Muscle of arm (tissue), 12 donors: ENCODE measurements around the gene TNXB. TPM values are rescaled to one million over a fixed set of nuclear protein-coding genes. Genes with fewer than 3 reads are reported as not detected.
"Not testable (repeated sequence)": the region's sequence is repeated elsewhere in the genome, so short reads cannot be mapped to it uniquely, and the experiment has no call there.

ENCODE experiments used
- DNase-seq: peaks from one replicate; pipeline ENCODE4 v3.0.0-alpha.2; 2013
- polyA plus RNA-seq, 12 donors: library from polyadenylated mRNA; unstranded; fragments of 120-200 nt; gene quantifications; one replicate each; pipeline ENCODE4 v1.2.1, GENCODE V29; 2013; ENCODE audit not compliant: insufficient read length in 12 of 12

The TNXB gene
- polyA plus RNA-seq, 12 donors, result 76.2 to 208 (median 119) TPM; not detected in 1

DNA sequence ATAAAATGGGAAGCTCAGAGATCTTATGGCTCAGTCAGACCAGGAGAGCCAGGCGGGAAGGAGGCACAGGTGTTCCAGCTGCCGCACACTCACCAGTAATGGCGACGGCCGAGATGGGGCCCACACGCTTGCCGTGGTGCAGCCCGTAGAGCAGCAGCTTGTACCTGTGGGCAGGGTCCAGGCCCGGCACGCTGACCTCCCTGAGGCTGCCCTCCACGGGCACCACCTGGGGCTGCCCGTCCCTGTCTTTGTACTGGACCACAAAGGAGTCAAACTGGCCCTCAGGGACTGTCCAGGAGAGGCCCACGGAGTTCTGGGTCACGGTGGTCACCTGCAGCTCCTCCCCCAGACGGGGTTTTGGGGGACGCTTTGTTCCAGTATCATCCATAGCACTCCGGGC, 39.7 kb downstream of the TNXB start:
- no peak for DNase-seq

DNA sequence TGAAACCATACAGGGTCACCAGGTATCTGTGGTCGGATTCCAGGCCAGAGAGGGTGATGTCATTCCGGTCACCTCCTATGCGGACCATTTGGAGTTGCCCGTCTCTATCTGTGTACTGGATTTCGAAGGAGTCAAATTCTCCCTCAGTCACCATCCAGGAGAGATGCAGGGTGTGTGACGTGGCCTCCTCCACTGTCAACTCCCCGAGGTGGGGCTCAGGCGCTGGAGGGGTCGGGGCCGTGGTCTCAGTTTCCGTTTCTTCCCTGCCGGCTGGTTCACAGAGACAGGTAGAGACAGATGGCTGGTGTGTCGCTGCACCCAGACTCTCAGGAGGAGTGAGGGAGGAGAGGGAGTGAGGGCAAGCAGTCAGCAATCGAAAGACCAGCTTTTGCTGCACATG, 40.3 kb downstream of the TNXB start:
- DNase-seq, result no peak

DNA sequence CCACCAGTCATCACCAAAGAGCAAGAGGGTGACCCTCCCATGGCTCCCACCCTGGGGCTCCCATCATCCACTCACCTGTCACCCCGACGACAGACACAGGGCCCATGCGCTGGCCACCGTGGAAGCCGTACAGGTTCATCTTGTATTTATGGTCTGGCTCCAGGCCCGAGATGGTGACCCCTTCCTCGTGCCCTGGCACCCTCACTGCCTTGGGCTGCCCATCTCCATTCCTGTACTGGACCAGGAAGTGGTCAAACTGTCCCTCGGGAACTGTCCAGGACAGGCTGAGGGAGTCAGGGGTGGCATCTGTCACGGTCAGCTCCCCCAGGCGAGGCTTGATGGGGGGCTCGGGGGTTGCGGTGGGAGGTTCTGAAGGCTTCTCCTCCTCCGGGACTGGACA, 40.8 kb downstream of the TNXB start:
- DNase-seq, result not testable (repeated sequence)

DNA sequence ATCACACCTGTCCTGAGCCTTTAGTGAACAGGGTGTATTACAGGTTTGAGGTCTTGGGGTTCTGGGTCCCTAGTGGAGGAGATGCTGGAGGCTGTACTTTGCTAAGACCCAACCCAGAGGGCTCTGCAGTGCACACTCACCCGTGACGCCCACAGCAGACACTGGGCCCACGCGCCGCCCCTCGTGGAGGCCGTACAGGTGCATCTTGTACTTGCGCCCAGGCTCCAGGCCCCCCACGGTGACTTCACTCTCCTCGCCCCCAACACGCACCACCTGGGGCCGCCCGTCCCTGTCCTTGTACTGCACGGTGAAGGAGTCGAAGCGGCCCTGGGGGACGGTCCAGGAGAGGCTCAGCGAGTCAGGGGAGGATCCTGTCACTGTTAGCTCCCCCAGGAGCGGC, 41.6 kb downstream of the TNXB start:
- not testable (repeated sequence) for DNase-seq

DNA sequence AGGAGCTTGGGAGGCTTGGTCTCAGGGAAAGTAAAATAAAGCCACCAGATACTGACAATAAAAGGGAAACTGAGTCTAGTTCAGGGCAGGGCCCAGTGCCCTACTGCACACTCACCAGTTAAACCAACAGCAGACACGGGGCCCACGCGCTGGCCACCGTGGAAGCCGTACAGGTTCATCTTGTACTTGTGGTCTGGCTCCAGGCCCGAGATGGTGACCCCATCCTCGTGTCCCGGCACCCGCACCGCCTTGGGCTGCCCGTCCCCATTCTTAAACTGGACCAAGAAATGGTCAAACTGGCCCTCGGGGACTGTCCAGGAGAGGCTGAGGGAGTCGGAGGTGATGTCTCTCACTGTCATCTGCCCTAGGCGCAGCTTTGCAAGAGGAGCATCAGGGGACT, 44.4 kb downstream of the TNXB start:
- no peak for DNase-seq

DNA sequence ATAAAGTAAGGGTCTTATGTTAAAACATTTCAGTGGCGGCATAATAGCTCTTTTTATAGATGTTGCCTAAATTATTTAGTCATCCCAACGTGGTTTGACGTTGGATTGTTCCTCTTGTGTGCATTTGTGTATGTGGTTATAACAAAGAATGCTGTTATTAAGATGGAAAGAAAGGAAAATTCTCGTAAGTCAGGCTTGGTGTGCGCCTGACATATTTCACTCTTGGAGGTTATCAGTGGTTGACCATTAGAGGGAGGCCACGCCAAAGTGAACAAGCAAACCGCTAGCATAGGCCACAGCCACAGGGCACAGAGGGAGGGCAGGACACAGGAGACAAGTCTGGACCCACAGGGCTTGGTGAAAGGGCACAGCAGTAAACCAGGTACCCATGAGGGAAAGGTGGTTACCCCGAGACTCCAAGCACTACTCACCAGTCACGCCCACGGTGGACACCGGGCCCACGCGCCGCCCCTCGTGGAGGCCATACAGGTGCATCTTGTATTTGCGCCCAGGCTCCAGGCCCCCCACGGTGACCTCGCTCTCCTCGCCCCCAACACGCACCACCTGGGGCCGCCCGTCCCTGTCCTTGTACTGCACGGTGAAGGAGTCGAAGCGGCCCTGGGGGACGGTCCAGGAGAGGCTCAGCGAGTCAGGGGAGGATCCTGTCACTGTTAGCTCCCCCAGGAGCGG, 48.0 kb downstream of the TNXB start:
- DNase-seq, result no peak

GRCh38 chr6:32058511-32058963, 50.6 kb downstream of the TNXB start:
- no peak for DNase-seq

- no peak for DNase-seq
Observed at GRCh38 chr6:32057966-32058365, 51.2 kb downstream of the TNXB start.

DNA sequence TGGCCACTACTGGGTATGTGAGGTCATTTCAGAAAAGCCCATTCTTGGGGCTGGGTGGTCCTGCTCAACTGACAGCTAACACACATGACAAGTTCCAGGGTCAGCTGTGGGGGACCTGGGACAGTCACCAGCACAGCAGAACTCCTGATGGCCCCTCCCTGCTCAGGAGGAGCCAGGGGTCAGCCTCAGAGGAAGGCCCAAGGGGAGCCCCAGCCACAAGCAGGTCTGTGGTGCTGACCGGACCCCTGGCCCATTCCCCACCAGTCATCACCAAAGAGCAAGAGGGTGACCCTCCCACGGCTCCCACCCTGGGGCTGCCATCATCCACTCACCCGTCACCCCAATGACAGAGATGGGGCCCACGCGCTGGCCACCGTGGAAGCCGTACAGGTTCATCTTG, 52.9 kb downstream of the TNXB start:
- no peak for DNase-seq

- not testable (repeated sequence) for DNase-seq
Observed at GRCh38 chr6:32055756-32056155, 53.4 kb downstream of the TNXB start.

GRCh38 chr6:32053314-32053713, 55.8 kb downstream of the TNXB start:
- not testable (repeated sequence) for DNase-seq

- DNase-seq, result not testable (repeated sequence)
Observed at GRCh38 chr6:32052626-32053025, 56.5 kb downstream of the TNXB start.

GRCh38 chr6:32050562-32050961, 58.6 kb downstream of the TNXB start:
- DNase-seq, result no peak

GRCh38 chr6:32049736-32050135, 59.4 kb downstream of the TNXB start:
- DNase-seq, result not testable (repeated sequence)

DNA sequence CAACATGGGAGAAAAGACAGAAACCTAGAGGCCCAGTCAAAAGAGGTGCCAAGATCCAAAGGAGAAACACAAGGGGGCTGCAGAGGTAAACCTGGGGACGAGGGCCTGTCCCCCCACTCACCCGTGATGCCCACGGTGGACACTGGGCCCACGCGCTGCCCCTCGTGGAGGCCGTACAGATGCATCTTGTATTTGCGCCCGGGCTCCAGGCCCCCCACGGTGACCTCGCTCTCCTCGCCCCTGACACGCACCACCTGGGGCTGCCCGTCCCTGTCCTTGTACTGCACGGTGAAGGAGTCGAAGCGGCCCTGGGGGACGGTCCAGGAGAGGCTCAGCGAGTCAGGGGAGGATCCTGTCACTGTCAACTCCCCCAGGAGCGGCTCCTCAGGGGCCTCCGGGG, 60.0 kb downstream of the TNXB start:
- not testable (repeated sequence) for DNase-seq

- peak; percentile 72 for DNase-seq
Observed at GRCh38 chr6:32047855-32048766, 61.0 kb downstream of the TNXB start.

DNA sequence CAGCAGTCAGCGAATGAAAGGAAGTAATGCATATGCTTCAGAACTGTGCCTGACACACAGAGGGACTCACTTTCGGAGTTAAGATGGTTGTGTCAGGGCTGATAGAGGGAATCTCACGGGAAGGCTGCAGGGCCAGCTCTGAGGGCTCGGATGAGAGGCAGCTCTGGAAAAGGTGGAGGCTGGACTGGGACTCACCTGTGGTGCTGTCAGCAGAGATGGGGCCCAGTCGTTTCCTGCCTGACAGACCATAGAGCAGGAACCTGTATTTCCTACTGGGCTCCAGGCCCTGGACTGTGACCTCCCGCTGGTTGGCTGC, 61.6 kb downstream of the TNXB start:
- DNase-seq, result no peak

- peak; percentile 77 for DNase-seq
Observed at GRCh38 chr6:32047084-32047478, 62.1 kb downstream of the TNXB start.

- peak; percentile 53 for DNase-seq
Observed at GRCh38 chr6:32046450-32047083, 62.6 kb downstream of the TNXB start.

DNA sequence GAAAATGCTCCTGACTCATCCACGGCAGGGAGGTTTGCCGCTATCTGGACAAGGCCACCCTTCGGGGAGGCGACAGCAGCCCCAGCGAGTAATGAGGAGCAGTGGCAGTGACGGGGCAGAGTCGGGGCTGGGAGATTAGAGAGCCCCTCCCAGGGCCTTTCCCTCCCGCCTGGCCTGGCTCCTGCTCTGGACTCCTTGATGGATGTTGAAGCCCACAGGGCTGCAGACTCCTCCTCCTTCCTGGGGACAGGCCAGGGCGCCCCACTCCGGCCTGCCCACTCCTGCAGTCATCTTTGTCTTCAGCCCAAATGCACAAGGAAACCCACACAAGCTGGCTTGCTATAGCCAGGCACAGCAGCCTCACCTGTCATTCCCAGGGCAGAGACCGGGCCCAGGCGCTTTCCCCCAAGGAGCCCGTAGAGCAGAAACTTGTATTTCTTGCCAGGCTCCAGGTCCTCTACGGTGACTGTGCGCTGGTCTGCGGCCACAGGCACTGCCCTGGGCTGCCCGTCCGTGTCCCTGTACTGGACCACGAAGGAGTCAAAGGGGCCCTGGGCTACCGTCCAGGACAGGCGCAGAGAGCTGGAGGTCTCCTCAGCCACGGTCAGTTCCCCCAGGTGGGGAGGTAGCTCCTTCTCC, 63.2 kb downstream of the TNXB start:
- DNase-seq, result peak; percentile 29

- DNase-seq, result not testable (repeated sequence)
Observed at GRCh38 chr6:32044916-32045315, 64.2 kb downstream of the TNXB start.
